HG03571 (cell line): Measurements from ENCODE around the gene MUCL3.
"Not testable (repeated sequence)": the region's sequence is repeated elsewhere in the genome, so short reads cannot be mapped to it uniquely, and the experiment has no call there.

ENCODE experiments used
- ATAC-seq: cut with Tn5 transposase; IDR thresholded peaks from one replicate; pipeline ENCODE4 v1.9.1; 2021; ENCODE audit not compliant: unreplicated experiment

MUCL3 gene, protein sequence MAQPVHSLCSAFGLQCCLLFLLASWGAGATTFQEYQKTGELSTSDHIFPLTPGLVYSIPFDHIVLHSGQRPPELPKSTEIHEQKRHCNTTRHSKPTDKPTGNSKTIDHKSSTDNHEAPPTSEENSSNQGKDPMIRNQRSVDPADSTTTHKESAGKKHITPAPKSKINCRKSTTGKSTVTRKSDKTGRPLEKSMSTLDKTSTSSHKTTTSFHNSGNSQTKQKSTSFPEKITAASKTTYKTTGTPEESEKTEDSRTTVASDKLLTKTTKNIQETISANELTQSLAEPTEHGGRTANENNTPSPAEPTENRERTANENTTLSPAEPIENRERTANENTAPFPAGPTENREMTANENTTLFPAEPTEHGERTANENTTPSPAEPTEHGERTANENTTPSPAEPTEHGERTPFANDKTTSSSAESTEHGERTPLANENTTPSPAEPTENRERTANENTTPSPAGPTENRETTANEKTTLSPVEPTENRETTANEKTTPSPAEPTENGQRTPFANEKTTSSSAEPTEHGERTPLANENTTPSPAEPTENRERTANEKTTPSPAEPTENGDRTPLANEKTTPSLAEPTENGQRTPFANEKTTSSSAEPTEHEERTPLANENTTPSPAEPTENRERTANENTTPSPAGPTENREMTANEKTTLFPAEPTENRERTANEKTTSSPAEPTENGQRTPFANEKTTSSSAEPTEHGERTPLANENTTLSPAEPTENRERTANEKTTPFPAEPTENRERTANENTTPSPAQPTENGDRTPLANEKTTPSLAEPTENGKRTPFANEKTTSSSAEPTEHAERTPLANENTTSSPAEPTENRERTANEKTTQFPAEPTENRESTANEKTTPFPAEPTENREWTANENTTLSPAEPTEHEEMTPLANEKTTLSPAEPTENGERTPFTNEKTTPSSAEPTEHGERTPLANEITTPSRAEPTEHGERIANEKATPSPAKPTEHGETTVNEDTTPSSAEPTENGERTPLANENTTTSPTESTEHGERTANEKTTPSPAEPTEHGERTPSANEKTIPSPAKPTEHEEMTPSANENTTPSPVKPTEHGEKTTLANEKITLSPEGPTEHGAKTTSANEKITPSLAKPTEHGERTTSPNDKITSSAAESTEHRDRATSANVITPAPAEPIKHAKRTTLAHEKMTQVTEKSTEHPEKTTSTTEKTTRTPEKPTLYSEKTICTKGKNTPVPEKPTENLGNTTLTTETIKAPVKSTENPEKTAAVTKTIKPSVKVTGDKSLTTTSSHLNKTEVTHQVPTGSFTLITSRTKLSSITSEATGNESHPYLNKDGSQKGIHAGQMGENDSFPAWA (N-terminal part only)

GRCh38 chr6:30940361-30940986 is at the start of gene MUCL3:
MUCL3 (plus strand) TSS chr6:30940973; CDS start chr6:30941000, 27 bp downstream.
- no peak for ATAC-seq

DNA sequence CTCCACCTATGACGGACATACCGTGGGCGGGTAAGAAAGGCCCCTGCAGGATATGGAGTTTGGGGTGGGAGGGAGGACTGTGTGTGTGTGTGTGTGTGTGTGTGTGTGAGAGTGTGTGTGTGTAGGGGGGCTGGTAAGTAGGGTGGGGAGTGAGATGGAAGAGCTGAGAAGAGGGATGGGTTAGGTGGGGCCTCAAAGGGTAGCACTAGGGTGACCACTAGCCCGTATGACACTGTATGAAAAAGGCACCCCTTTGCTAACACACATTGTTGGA is 49.4 kb upstream of the MUCL3 start:
- no peak for ATAC-seq

DNA sequence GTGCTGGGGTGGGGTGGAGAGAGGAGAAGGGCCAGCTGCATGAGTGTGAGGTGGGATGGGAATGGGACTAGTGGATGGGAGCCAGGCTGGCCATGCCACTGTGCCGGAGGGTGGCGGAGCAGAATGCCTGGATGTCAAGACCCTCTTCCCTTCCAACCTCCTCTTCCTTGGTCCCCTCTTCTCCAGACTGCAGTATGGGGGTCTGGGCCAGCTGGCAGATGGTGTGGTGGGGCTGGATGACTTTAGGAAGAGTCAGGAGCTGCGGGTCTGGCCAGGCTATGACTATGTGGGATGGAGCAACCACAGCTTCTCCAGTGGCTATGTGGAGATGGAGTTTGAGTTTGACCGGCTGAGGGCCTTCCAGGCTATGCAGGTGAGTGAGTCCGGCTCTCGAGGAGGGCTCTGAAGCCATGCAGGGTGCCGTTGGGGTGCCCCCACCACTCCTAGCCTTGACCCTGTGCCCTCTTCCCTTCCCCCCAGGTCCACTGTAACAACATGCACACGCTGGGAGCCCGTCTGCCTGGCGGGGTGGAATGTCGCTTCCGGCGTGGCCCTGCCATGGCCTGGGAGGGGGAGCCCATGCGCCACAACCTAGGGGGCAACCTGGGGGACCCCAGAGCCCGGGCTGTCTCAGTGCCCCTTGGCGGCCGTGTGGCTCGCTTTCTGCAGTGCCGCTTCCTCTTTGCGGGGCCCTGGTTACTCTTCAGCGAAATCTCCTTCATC is 48.8 kb upstream of the MUCL3 start:
- no peak for ATAC-seq

- ATAC-seq: no peak
Measured at GRCh38 chr6:30893001-30893591, 47.7 kb upstream of the MUCL3 start.

- ATAC-seq: no peak
Measured at GRCh38 chr6:30893666-30894065, 47.1 kb upstream of the MUCL3 start.

GRCh38 chr6:30894381-30894780 is 46.4 kb upstream of the MUCL3 start:
- no peak for ATAC-seq

GRCh38 chr6:30894935-30895334 is 45.8 kb upstream of the MUCL3 start:
- ATAC-seq: no peak

DNA sequence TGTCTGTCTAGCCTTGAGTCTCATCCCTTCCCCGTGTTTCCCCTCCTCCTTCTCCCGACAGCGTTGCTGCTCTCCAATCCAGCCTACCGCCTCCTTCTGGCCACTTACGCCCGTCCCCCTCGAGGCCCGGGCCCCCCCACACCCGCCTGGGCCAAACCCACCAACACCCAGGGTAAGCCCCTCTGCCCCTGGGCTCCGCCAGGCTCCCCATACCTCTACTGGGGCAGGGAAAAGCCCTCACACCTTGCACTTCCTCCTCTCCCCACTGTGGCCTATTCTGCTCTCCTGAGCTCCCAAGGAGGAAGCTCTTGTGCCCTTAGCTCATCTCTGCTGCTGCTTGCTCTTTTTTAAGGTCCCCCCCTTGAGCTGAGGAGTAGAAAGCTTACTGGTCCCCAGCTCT is 45.4 kb upstream of the MUCL3 start:
- ATAC-seq: no peak

GRCh38 chr6:30896541-30896940 is 44.2 kb upstream of the MUCL3 start:
- ATAC-seq: no peak

DNA sequence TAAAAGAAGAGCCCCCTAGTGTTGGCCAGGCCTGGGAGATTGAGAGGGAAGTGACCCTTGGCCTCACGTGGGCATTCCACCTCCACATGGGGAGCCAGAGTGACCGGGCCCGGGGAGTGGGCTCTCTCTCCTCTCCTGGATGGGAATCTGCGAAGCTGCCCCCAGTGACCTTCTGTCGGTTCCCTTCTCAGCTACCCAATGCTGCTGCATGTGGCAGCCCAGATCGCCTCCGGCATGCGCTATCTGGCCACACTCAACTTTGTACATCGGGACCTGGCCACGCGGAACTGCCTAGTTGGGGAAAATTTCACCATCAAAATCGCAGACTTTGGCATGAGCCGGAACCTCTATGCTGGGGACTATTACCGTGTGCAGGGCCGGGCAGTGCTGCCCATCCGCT is 42.9 kb upstream of the MUCL3 start:
- no peak for ATAC-seq

GRCh38 chr6:30898750-30899360 is 41.9 kb upstream of the MUCL3 start:
- no peak for ATAC-seq

DNA sequence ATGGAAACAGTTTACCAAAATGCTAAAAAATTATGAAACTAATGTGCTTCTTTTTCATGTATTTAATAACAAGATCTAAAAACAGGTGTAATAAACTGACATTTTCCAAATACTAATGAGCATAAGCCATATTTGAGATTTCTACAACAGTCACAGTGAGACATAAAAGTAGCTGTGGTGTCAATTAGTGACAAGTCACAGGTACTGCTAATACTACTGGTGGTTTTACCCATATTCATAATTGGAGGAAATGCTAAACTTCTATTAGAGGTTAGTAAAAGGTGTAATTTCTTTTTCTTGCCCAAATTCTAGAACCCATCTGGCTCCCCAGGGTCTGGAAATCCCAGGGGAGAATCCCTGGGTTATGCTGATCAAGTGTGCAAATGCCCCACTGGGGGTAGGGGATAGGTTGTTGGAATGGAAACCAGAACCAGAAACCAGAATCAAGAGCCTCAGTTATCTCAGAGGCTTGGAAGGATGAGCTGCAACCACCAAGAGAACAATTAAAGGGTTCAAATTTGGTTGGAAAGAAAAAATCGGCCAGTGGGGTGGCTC is 39.8 kb upstream of the MUCL3 start:
- no peak for ATAC-seq

- no peak for ATAC-seq
Measured at GRCh38 chr6:30901436-30901835, 39.3 kb upstream of the MUCL3 start.

DNA sequence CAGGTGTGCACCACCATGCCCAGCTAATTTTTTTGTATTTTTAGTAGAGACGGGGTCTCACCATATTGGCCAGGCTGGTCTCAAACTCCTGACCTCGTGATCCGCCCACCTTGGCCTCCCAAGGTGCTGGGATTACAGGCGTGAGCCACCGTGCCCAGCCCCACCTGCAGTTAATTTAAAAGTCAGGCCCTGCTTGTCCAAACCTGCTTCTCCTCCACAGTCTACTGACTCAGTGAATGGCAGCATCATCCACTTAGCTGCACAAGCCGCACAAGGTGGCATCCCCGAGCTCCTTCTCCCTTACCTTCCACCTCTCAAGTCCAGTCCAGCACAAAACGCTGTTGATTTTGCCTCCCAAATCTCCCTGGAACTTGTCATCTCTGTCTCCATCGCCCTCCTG is 38.6 kb upstream of the MUCL3 start:
- ATAC-seq: not testable (repeated sequence)

DNA sequence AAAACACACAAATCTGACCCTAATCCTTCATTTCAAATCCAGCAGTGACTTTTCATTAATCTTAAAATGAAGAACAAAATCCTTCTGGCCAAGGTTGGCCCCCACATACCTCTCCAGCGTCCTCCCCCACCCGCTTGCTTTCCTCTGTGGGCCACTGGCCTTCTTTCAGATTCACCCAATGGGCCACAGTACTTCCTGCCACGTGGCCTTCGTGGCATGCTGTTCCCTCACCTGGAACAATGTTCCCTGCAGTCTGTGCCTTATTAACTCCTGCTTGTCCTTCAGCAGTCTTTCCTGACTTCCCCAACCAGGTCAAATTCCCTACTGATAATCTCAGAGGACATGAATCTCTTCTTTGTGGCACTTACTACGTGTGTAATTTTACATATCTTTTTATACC is 38.1 kb upstream of the MUCL3 start:
- no peak for ATAC-seq

GRCh38 chr6:30903236-30903635 is 37.5 kb upstream of the MUCL3 start:
- no peak for ATAC-seq

- ATAC-seq: not testable (repeated sequence)
Measured at GRCh38 chr6:30907290-30907757, 33.4 kb upstream of the MUCL3 start.

DNA sequence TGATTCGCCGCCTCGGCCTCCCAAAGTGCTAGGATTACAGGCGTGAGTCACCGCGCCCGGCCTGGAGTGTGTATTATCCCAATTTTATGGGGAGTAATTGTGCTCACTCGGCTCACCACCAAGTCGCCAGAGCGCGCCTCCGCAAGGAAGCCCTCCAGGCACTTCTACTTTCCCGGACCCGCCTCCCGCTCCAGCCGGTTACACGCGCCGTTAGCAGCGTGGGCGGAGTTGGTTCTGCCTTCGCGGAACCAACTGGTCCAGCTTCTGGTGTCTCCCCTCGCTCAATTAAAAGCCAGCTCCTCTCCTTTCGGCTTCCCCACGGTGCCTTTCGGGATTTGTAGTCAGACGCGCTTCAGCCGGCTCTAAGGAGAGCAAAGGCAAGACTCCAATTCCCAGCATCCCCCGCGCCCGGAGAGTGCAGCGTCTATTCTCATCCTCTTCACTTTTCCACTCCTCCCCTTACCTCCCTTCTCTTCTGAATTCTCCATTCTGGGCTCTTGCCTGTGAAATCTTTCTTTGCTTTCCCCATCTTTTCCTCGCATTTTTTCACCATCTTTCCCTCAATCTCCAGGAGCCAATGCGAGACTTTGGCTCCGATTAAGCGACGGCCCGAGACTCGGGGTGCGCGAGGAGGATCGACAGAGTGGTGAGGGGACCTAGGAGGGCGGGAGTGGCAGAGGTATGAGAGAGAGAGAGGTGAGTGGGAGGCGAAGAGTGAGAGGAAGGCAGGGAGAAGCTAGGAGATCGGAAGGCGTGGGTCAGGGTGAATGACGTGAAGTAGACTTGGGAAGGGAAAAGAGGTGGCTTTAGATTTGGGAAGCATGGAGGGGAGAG is 32.8 kb upstream of the MUCL3 start, which contains the start of gene GTF2H4:
GTF2H4 (plus strand) TSS at position 450 of the 834 bp plus-strand sequence.
- ATAC-seq: peak; percentile 92
